HepG2 (cell line): ENCODE data around the gene SMAP2. TPM values are rescaled to one million over a fixed set of nuclear protein-coding genes. Genes with fewer than 3 reads are reported as not detected.

Experiments used
- AGO2 ChIP-seq: fragments of 200-400 bp; formaldehyde crosslinking; optimal IDR thresholded peaks from 2 replicates; pipeline ENCODE3; 2017; ENCODE audit warnings: mild to moderate bottlenecking, low read depth, low read length, moderate library complexity
- BRCA1 ChIP-seq: sonication (generic); formaldehyde crosslinking; IDR thresholded peaks from 2 replicates; pipeline ENCODE4 v1.4.0; 2020; ENCODE audit warnings: missing genetic modification reagents
- BRD4 ChIP-seq: sonication (generic); formaldehyde crosslinking; IDR thresholded peaks from 2 replicates; pipeline ENCODE4 v1.4.0; 2020; ENCODE audit warnings: missing genetic modification reagents
- EEA1 ChIP-seq: sonication (generic); formaldehyde crosslinking; IDR thresholded peaks from 2 replicates; pipeline ENCODE4 v1.5.1; 2020; ENCODE audit warnings: mild to moderate bottlenecking, missing genetic modification reagents, borderline replicate concordance
- ETV6 ChIP-seq: sonication (generic); formaldehyde crosslinking; conservative IDR thresholded peaks from 2 replicates; pipeline ENCODE4 v1.4.0; 2020; ENCODE audit warnings: missing genetic modification reagents
- GABPB1 ChIP-seq: IDR thresholded peaks from 2 replicates; pipeline ENCODE4 v1.6.1; 2016; ENCODE audit warnings: mild to moderate bottlenecking, missing genetic modification reagents, moderate library complexity, missing compliant biosample characterization
- GTF2F1 ChIP-seq: fragments of 150-350 bp; IDR thresholded peaks from 2 replicates; pipeline ENCODE4 v1.6.1; 2014; ENCODE audit warnings: low read length
- IRF9 ChIP-seq: sonication (generic); formaldehyde crosslinking; IDR thresholded peaks from 2 replicates; pipeline ENCODE4 v1.8.0; 2022; ENCODE audit warnings: missing genetic modification reagents, mild to moderate bottlenecking, borderline replicate concordance
- MXD3 ChIP-seq: IDR thresholded peaks from 2 replicates; pipeline ENCODE4 v1.6.1; 2016; ENCODE audit warnings: mild to moderate bottlenecking, missing biosample characterization, missing genetic modification reagents
- RFXAP ChIP-seq: sonication (generic); formaldehyde crosslinking; IDR thresholded peaks from 2 replicates; pipeline ENCODE4 v1.4.0; 2020; ENCODE audit warnings: missing genetic modification reagents, borderline replicate concordance
- TEAD3 ChIP-seq: optimal IDR thresholded peaks from 2 replicates; pipeline ENCODE3; 2016; ENCODE audit warnings: borderline replicate concordance
- ZBTB43 ChIP-seq: sonication (generic); formaldehyde crosslinking; conservative IDR thresholded peaks from 2 replicates; pipeline ENCODE4 v1.4.0; 2020; ENCODE audit warnings: missing genetic modification reagents
- ZNF136 ChIP-seq: sonication (generic); formaldehyde crosslinking; IDR thresholded peaks from 2 replicates; pipeline ENCODE4 v1.8.1; 2022; ENCODE audit warnings: low read depth, mild to moderate bottlenecking, moderate library complexity, missing genetic modification reagents
- ZNF274 ChIP-seq: sonication (generic); formaldehyde crosslinking; IDR thresholded peaks from 2 replicates; pipeline ENCODE4 v1.5.1; 2020; ENCODE audit warnings: mild to moderate bottlenecking, missing genetic modification reagents
- ZNF331 ChIP-seq: sonication (generic); formaldehyde crosslinking; IDR thresholded peaks from 2 replicates; pipeline ENCODE4 v1.4.0; 2020; ENCODE audit warnings: missing genetic modification reagents
- ZNF34 ChIP-seq: sonication (generic); formaldehyde crosslinking; IDR thresholded peaks from 2 replicates; pipeline ENCODE4 v1.4.0; 2020; ENCODE audit warnings: mild to moderate bottlenecking, missing genetic modification reagents, borderline replicate concordance
- ZNF569 ChIP-seq: sonication (generic); formaldehyde crosslinking; IDR thresholded peaks from 2 replicates; pipeline ENCODE4 v1.5.0; 2020; ENCODE audit warnings: mild to moderate bottlenecking, missing genetic modification reagents, moderate library complexity, borderline replicate concordance
- polyA plus RNA-seq, 8 experiments: library from polyadenylated mRNA; depleted of rRNA in 3 of 8; stranded (reverse) in 7 of 8; unstranded in 1 of 8; fragments of >200 nt; fragmentation: Illumina TruSeq in 4 of 8; extraction: Trizol in 4 of 8; gene quantifications; 2 replicates each; pipeline versions ENCODE4 v1.2.1 to v1.2.3, GENCODE V29; 2011 to 2016; ENCODE audit warnings: low read depth in 4 of 8, missing spikeins in 1 of 8, mixed read lengths in 1 of 8; ENCODE audit not compliant: insufficient read depth in 1 of 8
- total RNA-seq, 5 experiments: library from RNA; depleted of rRNA; stranded (reverse); fragments of >200 nt; fragmentation: Illumina TruSeq; extraction: Trizol; gene quantifications; 2 replicates each; pipeline ENCODE4 v1.2.3, GENCODE V29; 2016; ENCODE audit warnings: low read depth in 1 of 5
- TF ChIP-seq, protein P1 (sequence below): sonication (generic); formaldehyde crosslinking; IDR thresholded peaks from 2 replicates; pipeline ENCODE4 v1.5.0; 2020; ENCODE audit warnings: mild to moderate bottlenecking, missing genetic modification reagents
- TF ChIP-seq, protein P2 (sequence below): sonication (generic); formaldehyde crosslinking; IDR thresholded peaks from 2 replicates; pipeline ENCODE4 v1.9.0; 2021; ENCODE audit warnings: missing genetic modification reagents, borderline replicate concordance
- TF ChIP-seq, protein P3 (sequence below): sonication (generic); formaldehyde crosslinking; IDR thresholded peaks from 2 replicates; pipeline ENCODE4 v1.5.1; 2020; ENCODE audit warnings: missing genetic modification reagents, mild to moderate bottlenecking, borderline replicate concordance

The SMAP2 gene
- total and polyA plus RNA-seq, 2 of the 13 experiments (the other 11 are each of a cell fraction or from before 2014, with no cell fraction given), result 19.0 to 22.3 TPM

DNA sequence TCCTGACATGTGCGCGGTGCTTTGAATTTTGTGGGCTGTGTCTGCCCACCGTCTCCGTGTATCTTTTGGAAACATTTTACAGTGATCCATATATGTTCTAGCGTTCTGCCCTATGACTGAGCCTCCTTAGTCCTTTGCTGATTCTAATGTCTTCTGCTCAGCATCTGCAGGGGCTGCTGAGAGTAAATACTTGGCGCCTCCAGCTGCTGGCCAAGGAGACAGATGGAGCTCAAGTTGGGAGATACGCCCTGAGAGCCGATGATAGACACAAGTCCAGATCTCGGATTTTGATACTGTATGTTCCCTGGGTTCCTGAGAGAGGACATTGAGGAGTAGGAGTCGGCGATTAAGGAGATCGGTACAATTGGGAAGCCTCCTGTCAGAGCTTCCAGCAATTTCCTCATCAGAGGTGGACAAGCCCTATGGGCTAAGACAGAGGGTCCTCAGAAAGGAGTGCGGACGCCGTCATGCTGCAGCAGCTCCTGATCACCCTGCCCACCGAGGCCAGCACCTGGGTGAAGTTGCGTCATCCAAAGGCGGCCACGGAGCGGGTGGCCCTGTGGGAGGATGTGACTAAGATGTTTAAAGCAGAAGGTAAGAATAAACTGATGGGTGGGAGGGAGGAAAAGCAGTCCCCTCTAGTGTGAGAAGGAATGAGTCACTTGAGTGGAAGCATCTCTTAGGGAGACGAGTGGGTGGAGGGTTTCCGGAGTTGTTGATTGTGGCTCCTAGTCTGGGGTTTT lies 77.1 kb downstream of the SMAP2 start (continued):
- TF ChIP-seq, protein P1, sequence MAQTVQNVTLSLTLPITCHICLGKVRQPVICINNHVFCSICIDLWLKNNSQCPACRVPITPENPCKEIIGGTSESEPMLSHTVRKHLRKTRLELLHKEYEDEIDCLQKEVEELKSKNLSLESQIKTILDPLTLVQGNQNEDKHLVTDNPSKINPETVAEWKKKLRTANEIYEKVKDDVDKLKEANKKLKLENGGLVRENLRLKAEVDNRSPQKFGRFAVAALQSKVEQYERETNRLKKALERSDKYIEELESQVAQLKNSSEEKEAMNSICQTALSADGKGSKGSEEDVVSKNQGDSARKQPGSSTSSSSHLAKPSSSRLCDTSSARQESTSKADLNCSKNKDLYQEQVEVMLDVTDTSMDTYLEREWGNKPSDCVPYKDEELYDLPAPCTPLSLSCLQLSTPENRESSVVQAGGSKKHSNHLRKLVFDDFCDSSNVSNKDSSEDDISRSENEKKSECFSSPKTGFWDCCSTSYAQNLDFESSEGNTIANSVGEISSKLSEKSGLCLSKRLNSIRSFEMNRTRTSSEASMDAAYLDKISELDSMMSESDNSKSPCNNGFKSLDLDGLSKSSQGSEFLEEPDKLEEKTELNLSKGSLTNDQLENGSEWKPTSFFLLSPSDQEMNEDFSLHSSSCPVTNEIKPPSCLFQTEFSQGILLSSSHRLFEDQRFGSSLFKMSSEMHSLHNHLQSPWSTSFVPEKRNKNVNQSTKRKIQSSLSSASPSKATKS (CRISPR knock-in tag), result peak; percentile 70; the same call in 1 of the 2 replicates
- TF ChIP-seq MXD3 (CRISPR knock-in tag), result peak; percentile 39; the same call in 1 of the 2 replicates
- no peak for TF ChIP-seq RFXAP (CRISPR knock-in tag)
- peak; percentile 74; the same call in 1 of the 2 replicates for TF ChIP-seq ZNF274
- TF ChIP-seq, protein P2, sequence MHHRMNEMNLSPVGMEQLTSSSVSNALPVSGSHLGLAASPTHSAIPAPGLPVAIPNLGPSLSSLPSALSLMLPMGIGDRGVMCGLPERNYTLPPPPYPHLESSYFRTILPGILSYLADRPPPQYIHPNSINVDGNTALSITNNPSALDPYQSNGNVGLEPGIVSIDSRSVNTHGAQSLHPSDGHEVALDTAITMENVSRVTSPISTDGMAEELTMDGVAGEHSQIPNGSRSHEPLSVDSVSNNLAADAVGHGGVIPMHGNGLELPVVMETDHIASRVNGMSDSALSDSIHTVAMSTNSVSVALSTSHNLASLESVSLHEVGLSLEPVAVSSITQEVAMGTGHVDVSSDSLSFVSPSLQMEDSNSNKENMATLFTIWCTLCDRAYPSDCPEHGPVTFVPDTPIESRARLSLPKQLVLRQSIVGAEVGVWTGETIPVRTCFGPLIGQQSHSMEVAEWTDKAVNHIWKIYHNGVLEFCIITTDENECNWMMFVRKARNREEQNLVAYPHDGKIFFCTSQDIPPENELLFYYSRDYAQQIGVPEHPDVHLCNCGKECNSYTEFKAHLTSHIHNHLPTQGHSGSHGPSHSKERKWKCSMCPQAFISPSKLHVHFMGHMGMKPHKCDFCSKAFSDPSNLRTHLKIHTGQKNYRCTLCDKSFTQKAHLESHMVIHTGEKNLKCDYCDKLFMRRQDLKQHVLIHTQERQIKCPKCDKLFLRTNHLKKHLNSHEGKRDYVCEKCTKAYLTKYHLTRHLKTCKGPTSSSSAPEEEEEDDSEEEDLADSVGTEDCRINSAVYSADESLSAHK (CRISPR knock-in tag), result no peak
- no peak for TF ChIP-seq AGO2
- peak; percentile 44; the same call in 1 of the 2 replicates for TF ChIP-seq GABPB1
- TF ChIP-seq ZNF136 (CRISPR knock-in tag), result 0 out of 2 replicates have a peak, but pooled peaks have one; percentile 58
- no peak for TF ChIP-seq GTF2F1
- no peak for TF ChIP-seq ZNF34
- no peak for TF ChIP-seq BRCA1
- TF ChIP-seq ZNF569 (CRISPR knock-in tag), result no peak
- no peak for TF ChIP-seq ETV6 (CRISPR knock-in tag)
- no peak for TF ChIP-seq BRD4 (CRISPR knock-in tag)
- no peak for TF ChIP-seq ZNF331 (CRISPR knock-in tag)
- TF ChIP-seq EEA1, result no peak
- 0 out of 2 replicates have a peak, but pooled peaks have one; percentile 6 for TF ChIP-seq IRF9 (CRISPR knock-in tag)
- peak; percentile 6 for TF ChIP-seq TEAD3 (CRISPR knock-in tag)
- TF ChIP-seq, protein P3, sequence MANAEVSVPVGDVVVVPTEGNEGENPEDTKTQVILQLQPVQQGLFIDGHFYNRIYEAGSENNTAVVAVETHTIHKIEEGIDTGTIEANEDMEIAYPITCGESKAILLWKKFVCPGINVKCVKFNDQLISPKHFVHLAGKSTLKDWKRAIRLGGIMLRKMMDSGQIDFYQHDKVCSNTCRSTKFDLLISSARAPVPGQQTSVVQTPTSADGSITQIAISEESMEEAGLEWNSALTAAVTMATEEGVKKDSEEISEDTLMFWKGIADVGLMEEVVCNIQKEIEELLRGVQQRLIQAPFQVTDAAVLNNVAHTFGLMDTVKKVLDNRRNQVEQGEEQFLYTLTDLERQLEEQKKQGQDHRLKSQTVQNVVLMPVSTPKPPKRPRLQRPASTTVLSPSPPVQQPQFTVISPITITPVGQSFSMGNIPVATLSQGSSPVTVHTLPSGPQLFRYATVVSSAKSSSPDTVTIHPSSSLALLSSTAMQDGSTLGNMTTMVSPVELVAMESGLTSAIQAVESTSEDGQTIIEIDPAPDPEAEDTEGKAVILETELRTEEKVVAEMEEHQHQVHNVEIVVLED, result no peak
- TF ChIP-seq ZBTB43 (CRISPR knock-in tag), result no peak
